Thyroid gland (tissue), 4 donors: ENCODE results near the gene NOS1AP.

Experiments
- POLR2A ChIP-seq, 2 donors: fragments of 450-650 bp; IDR thresholded peaks; one replicate each; pipeline ENCODE4 v1.6.1; 2017; ENCODE audit warnings: antibody characterized with exemption in 2 of 2, mild to moderate bottlenecking in 2 of 2, moderate library complexity in 1 of 2
- TF ChIP-seq, protein P1 (sequence below), 6 experiments: fragments of 200-600 bp in 3 of 6; fragments of 450-650 bp in 3 of 6; sonication (generic) in 3 of 6; IDR thresholded peaks; one replicate each; pipeline ENCODE4 v1.5.1; 2016 to 2019; ENCODE audit warnings: antibody characterized with exemption in 6 of 6, mild to moderate bottlenecking in 2 of 6, inconsistent platforms in 1 of 6, moderate library complexity in 1 of 6

DNA sequence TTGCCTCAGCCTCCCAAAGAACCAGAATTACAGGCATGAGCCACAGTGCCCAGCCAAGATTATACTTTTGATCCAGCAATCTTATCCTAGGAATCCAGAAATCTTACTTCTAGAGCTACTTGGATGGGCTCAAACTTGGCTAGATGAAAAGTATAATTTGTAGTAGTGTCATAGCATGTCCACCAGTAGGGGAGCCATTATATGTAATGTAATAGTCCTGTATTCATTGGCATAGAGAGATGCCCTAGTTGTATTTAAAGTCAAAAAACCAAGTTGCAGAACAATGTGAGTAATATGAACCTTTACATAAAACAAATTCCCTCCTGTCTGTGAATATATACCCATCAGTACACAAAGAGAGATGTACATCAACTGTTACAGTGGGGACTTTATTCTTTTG is 83.9 kb downstream of the NOS1AP start:
- TF ChIP-seq, protein P1, sequence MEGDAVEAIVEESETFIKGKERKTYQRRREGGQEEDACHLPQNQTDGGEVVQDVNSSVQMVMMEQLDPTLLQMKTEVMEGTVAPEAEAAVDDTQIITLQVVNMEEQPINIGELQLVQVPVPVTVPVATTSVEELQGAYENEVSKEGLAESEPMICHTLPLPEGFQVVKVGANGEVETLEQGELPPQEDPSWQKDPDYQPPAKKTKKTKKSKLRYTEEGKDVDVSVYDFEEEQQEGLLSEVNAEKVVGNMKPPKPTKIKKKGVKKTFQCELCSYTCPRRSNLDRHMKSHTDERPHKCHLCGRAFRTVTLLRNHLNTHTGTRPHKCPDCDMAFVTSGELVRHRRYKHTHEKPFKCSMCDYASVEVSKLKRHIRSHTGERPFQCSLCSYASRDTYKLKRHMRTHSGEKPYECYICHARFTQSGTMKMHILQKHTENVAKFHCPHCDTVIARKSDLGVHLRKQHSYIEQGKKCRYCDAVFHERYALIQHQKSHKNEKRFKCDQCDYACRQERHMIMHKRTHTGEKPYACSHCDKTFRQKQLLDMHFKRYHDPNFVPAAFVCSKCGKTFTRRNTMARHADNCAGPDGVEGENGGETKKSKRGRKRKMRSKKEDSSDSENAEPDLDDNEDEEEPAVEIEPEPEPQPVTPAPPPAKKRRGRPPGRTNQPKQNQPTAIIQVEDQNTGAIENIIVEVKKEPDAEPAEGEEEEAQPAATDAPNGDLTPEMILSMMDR (IDR thresholded peaks at IDR 0.05): no peak
- no peak for TF ChIP-seq POLR2A (IDR thresholded peaks at IDR 0.05)
